Measurements from ENCODE around the gene C1GALT1. TPM values are rescaled to one million over a fixed set of nuclear protein-coding genes. Genes with fewer than 3 reads are reported as not detected.

The C1GALT1 gene
- total RNA-seq, 1 donor from 2014 or later = 63.4 TPM

GRCh38 chr7:7264306-7265040, 82.1 kb downstream of the C1GALT1 start:
- DNase-seq (ENCODE audit: low spot score, unreplicated experiment) = no peak
- TF ChIP-seq, protein P1, sequence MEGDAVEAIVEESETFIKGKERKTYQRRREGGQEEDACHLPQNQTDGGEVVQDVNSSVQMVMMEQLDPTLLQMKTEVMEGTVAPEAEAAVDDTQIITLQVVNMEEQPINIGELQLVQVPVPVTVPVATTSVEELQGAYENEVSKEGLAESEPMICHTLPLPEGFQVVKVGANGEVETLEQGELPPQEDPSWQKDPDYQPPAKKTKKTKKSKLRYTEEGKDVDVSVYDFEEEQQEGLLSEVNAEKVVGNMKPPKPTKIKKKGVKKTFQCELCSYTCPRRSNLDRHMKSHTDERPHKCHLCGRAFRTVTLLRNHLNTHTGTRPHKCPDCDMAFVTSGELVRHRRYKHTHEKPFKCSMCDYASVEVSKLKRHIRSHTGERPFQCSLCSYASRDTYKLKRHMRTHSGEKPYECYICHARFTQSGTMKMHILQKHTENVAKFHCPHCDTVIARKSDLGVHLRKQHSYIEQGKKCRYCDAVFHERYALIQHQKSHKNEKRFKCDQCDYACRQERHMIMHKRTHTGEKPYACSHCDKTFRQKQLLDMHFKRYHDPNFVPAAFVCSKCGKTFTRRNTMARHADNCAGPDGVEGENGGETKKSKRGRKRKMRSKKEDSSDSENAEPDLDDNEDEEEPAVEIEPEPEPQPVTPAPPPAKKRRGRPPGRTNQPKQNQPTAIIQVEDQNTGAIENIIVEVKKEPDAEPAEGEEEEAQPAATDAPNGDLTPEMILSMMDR (IDR thresholded peaks at IDR 0.05; ENCODE audit: unreplicated experiment) = no peak
- no peak overlapping the region for H3K4me3 Mint-ChIP-seq (ENCODE audit: low read depth)
- no peak overlapping the region for H3K27ac Mint-ChIP-seq
- peaks cover 4% of the 10 kb centered on the region for H3K9me3 Mint-ChIP-seq (ENCODE audit: low read depth)
- H3K4me1 Mint-ChIP-seq (ENCODE audit: low read depth) = no peaks in the 10 kb centered on the region
- peaks cover 6% of the 10 kb centered on the region for H3K36me3 Mint-ChIP-seq (ENCODE audit: insufficient read depth)
- no peaks in the 10 kb centered on the region for H3K27me3 Mint-ChIP-seq

DNA sequence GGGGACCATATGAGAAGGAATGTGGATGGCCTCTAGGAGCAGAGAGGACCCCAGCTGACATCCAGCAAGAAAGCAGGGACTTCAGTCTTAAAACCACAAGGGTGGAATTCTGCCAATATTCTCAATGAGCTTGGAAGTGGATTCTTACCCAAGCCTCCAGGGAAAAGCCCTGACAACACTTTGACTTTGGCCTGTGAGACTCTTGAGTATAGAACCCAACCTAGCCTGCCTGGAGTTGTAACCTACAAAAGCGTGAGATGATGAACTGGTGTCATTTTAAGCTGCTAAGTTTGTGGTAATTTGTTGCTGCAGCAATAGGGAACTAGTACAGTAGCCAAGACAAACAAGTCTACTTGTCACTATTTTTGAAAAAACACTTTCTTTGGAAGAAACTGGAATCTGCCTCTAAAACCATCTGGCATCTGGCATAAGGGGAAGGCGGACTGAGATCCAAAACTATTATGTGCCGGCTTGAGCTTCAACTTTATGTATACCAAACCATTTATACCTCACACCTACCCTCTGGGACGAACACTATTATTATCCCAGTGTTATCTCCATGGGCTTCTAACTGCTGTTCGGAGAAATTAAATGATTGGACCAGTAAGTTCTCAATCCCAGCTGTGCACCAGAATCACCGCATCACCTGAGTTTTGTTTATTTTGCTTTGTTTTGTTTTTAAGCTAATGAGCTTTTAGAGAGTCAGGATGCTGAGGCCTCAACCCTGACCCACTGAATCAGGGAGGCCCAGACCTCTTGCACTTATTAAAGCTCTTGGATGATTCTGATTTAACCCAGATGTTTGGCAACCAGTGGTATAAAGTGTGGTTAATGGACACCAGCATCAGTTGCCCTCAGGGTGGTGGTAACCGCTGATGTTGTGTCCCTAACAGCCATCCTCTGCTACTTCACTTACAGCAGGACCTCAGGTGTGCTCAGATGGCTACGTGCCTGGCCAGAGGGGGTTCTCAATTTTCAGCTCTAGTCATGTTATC, 83.0 kb downstream of the C1GALT1 start:
- H3K36me3 Mint-ChIP-seq (ENCODE audit: insufficient read depth) = peaks cover under 1% of the 10 kb centered on the region

GRCh38 chr7:7266257-7266881, 84.0 kb downstream of the C1GALT1 start:
- Mint-ChIP-seq H3K27ac (no peak overlapping the region), H3K4me1 (ENCODE audit: low read depth) (no peaks in the 10 kb centered on the region), H3K9me3 (ENCODE audit: low read depth) (peaks cover 3% of the 10 kb centered on the region), H3K27me3 (no peaks in the 10 kb centered on the region), H3K4me3 (ENCODE audit: low read depth) (no peak overlapping the region), H3K36me3 (ENCODE audit: insufficient read depth) (peaks cover 1% of the 10 kb centered on the region)
- TF ChIP-seq, protein P1 (IDR thresholded peaks at IDR 0.05; ENCODE audit: unreplicated experiment) = no peak
- DNase-seq (ENCODE audit: low spot score, unreplicated experiment) = no peak

More for the DNA sequence above, 83.0 kb downstream of the C1GALT1 start:
- Mint-ChIP-seq H3K27me3 (no peaks in the 10 kb centered on the region), H3K9me3 (ENCODE audit: low read depth) (peaks cover 4% of the 10 kb centered on the region), H3K4me1 (ENCODE audit: low read depth) (no peaks in the 10 kb centered on the region), H3K4me3 (ENCODE audit: low read depth) (no peak overlapping the region), H3K27ac (no peak overlapping the region)
- DNase-seq (ENCODE audit: low spot score, unreplicated experiment) = no peak
- TF ChIP-seq, protein P1 (IDR thresholded peaks at IDR 0.05; ENCODE audit: unreplicated experiment) = no peak

DNA sequence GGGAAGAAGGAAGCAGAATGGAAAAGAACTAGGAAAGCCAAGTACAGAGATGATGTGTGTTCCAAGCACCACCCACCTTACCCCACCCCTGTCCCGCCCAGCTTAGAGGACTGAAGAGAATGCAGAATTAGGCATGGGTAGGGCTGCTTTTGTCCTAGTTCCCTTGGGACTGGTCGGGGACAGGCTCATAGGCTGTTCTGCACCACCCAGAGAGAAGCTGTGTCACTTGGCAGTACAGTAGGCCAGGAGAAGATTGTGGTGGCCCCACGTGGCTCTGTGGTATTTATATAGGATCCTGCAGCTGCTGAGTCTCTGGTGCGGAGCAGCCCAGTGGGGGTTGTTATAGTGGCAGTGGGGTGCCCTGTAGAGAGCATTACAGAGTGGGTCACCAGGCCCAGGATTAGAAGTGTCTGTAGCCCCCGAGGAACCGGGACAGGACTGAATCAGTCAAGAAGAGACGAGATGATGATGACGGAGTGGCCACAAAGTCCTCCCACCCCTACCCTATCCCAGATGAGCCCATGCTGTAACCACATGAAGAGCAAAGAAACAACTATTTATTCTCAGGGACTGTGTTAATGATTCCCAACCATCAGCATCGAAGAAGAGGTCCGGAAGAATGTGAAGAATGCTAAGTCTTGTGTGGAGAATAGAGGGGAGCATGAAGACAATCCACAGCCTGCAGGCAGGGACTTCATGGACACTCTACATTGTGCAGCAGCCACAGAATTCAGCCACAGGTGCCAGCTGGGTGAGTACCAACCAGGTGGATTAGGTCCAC, 88.9 kb downstream of the C1GALT1 start:
- Mint-ChIP-seq H3K27ac (no peak overlapping the region), H3K9me3 (ENCODE audit: low read depth) (no peaks in the 10 kb centered on the region), H3K36me3 (ENCODE audit: insufficient read depth) (peaks cover 2% of the 10 kb centered on the region), H3K27me3 (no peaks in the 10 kb centered on the region), H3K4me1 (ENCODE audit: low read depth) (peaks cover 1% of the 10 kb centered on the region), H3K4me3 (ENCODE audit: low read depth) (no peak overlapping the region)
- no peak for DNase-seq (ENCODE audit: low spot score, unreplicated experiment)
- TF ChIP-seq, protein P1 (IDR thresholded peaks at IDR 0.05; ENCODE audit: unreplicated experiment) = no peak
